Measurements from ENCODE around the gene PRELP.
"Not testable (repeated sequence)": the region's sequence is repeated elsewhere in the genome, so short reads cannot be mapped to it uniquely, and the experiment has no call there.

Gene PRELP

GRCh38 chr1:203475012-203475981 lies at the start of gene PRELP:
PRELP (plus strand) TSS chr1:203475806; CDS start chr1:203483185, 7,379 bp downstream.
- DNase-seq (ENCODE audit: low spot score): no peak

GRCh38 chr1:203426366-203426765 lies 49.2 kb upstream of the PRELP start:
- no peak for DNase-seq (ENCODE audit: low spot score)

- DNase-seq (ENCODE audit: low spot score): no peak
These were observed 48.7 kb upstream of the PRELP start for GRCh38 chr1:203426870-203427269.

GRCh38 chr1:203427451-203427850 lies 48.2 kb upstream of the PRELP start:
- DNase-seq (ENCODE audit: low spot score): no peak

GRCh38 chr1:203428981-203429599 lies 46.5 kb upstream of the PRELP start:
- DNase-seq (ENCODE audit: low spot score): no peak

- no peak for DNase-seq (ENCODE audit: low spot score)
These were observed 40.0 kb upstream of the PRELP start for GRCh38 chr1:203435615-203436014.

GRCh38 chr1:203437696-203438315 lies 37.8 kb upstream of the PRELP start:
- no peak for DNase-seq (ENCODE audit: low spot score)

- no peak for DNase-seq (ENCODE audit: low spot score)
These were observed 36.4 kb upstream of the PRELP start for GRCh38 chr1:203439131-203439730.

GRCh38 chr1:203440771-203441170 lies 34.8 kb upstream of the PRELP start:
- peak; percentile 20 for DNase-seq (ENCODE audit: low spot score)

- no peak for DNase-seq (ENCODE audit: low spot score)
These were observed 33.8 kb upstream of the PRELP start for GRCh38 chr1:203441766-203442165.

GRCh38 chr1:203442821-203443220 lies 32.8 kb upstream of the PRELP start:
- no peak for DNase-seq (ENCODE audit: low spot score)

- DNase-seq (ENCODE audit: low spot score): no peak
These were observed 32.3 kb upstream of the PRELP start for GRCh38 chr1:203443296-203443695.

- DNase-seq (ENCODE audit: low spot score): no peak
These were observed 31.4 kb upstream of the PRELP start for GRCh38 chr1:203444171-203444576.

GRCh38 chr1:203447151-203447550 lies 28.5 kb upstream of the PRELP start:
- DNase-seq (ENCODE audit: low spot score): no peak

- DNase-seq (ENCODE audit: low spot score): not testable (repeated sequence)
These were observed 28.0 kb upstream of the PRELP start for GRCh38 chr1:203447598-203447997.

GRCh38 chr1:203448521-203449061 lies 27.0 kb upstream of the PRELP start:
- no peak for DNase-seq (ENCODE audit: low spot score)

GRCh38 chr1:203450001-203450400 lies 25.6 kb upstream of the PRELP start:
- no peak for DNase-seq (ENCODE audit: low spot score)

GRCh38 chr1:203450479-203451149 lies 25.0 kb upstream of the PRELP start:
- DNase-seq (ENCODE audit: low spot score): no peak

- no peak for DNase-seq (ENCODE audit: low spot score)
These were observed 23.5 kb upstream of the PRELP start for GRCh38 chr1:203451836-203452784.

- DNase-seq (ENCODE audit: low spot score): no peak
These were observed 22.6 kb upstream of the PRELP start for GRCh38 chr1:203453016-203453415.

Measured in RKO (cell line).